Activated CD8-positive, alpha-beta memory T cell treated with anti-CD3 and anti-CD28 coated beads for 24 hours (primary cell): Measurements from ENCODE around the gene CA6.
"Not testable (repeated sequence)": the region's sequence is repeated elsewhere in the genome, so short reads cannot be mapped to it uniquely, and the experiment has no call there.

Experiments
- DNase-seq: peaks from one replicate; pipeline ENCODE4 v3.0.0-alpha.2; 2020

Gene CA6

GRCh38 chr1:9009438-9010370 is 64.0 kb downstream of the CA6 start:
- DNase-seq, result no peak

GRCh38 chr1:9010781-9011323 is 65.2 kb downstream of the CA6 start:
- DNase-seq, result no peak

GRCh38 chr1:9013819-9014218 is 68.2 kb downstream of the CA6 start:
- no peak for DNase-seq

- DNase-seq, result no peak
Observed at GRCh38 chr1:9014475-9015375, 69.1 kb downstream of the CA6 start.

GRCh38 chr1:9016455-9016854 is 70.8 kb downstream of the CA6 start:
- no peak for DNase-seq

- no peak for DNase-seq
Observed at GRCh38 chr1:9018333-9018732, 72.7 kb downstream of the CA6 start.

GRCh38 chr1:9019896-9020295 is 74.2 kb downstream of the CA6 start:
- no peak for DNase-seq

- DNase-seq, result no peak
Observed at GRCh38 chr1:9020305-9020704, 74.6 kb downstream of the CA6 start.

- not testable (repeated sequence) for DNase-seq
Observed at GRCh38 chr1:9022026-9022738, 76.5 kb downstream of the CA6 start.

GRCh38 chr1:9022773-9023172 is 77.1 kb downstream of the CA6 start:
- DNase-seq, result no peak
